Caco-2 (cell line): ENCODE data around the gene ENTR1. TPM values are rescaled to one million over a fixed set of nuclear protein-coding genes. Genes with fewer than 3 reads are reported as not detected.

Experiments
- BruUV-seq: library from RNA; stranded (reverse); fragments of 400-500 nt; replicated peaks from 2 replicates; lab custom pipeline; 2021; lab: Mats Ljungman, UMichigan
- CTCF ChIA-PET: fragments of 300-600 bp; sonication (Branson Sonifier 250); formaldehyde crosslinking; loops from one replicate; lab custom pipeline; 2022; ENCODE audit warnings: antibody characterized with exemption; lab: Charles Lee
- POLR2A ChIA-PET: fragments of 300-600 bp; sonication (Branson Sonifier 250); formaldehyde crosslinking; loops from one replicate; lab custom pipeline; 2022; ENCODE audit warnings: antibody characterized with exemption; lab: Charles Lee
- DNase-seq, 2 experiments: peaks; one replicate each; pipeline versions ENCODE4 v3.0.0 to v3.0.0-alpha.2; 2020 to 2022
- H3K27me3 ChIP-seq: replicated peaks from 2 replicates; pipeline ENCODE4 v1.6.0; 2011; ENCODE audit warnings: low read length; ENCODE audit not compliant: control insufficient read depth, insufficient read depth
- H3K36me3 ChIP-seq: 2 replicates; pipeline ENCODE4 v1.5.1; 2011; ENCODE audit warnings: low read length; ENCODE audit not compliant: control insufficient read depth, insufficient read depth
- H3K4me1 ChIP-seq: fragments of 250-450 bp; sonication (Bioruptor Pico); 2 replicates; pipeline ENCODE4 v1.5.1; 2020; ENCODE audit warnings: mild to moderate bottlenecking
- H3K4me3 ChIP-seq: 2 replicates; pipeline ENCODE4 v1.5.1; 2011; ENCODE audit warnings: low read depth, mild to moderate bottlenecking, control low read depth, low read length
- H3K9me3 ChIP-seq: fragments of 250-450 bp; sonication (Bioruptor Pico); 2 replicates; pipeline ENCODE4 v1.5.1; 2020; ENCODE audit warnings: mild to moderate bottlenecking, moderate library complexity
- H3K27ac Mint-ChIP-seq: one replicate; pipeline ENCODE4 v1.8.0; 2022; ENCODE audit warnings: mixed read lengths; ENCODE audit not compliant: unreplicated experiment
- H3K27me3 Mint-ChIP-seq: one replicate; pipeline ENCODE4 v1.8.0; 2022; ENCODE audit warnings: mixed read lengths; ENCODE audit not compliant: insufficient read depth, unreplicated experiment
- H3K36me3 Mint-ChIP-seq: one replicate; pipeline ENCODE4 v1.8.0; 2022; ENCODE audit warnings: mild to moderate bottlenecking, mixed read lengths; ENCODE audit not compliant: insufficient read depth, unreplicated experiment
- H3K4me1 Mint-ChIP-seq: one replicate; pipeline ENCODE4 v1.8.0; 2022; ENCODE audit warnings: low read depth, mixed read lengths; ENCODE audit not compliant: unreplicated experiment
- H3K4me3 Mint-ChIP-seq: one replicate; pipeline ENCODE4 v1.8.0; 2022; ENCODE audit warnings: mild to moderate bottlenecking, moderate library complexity, mixed read lengths; ENCODE audit not compliant: unreplicated experiment
- H3K9me3 Mint-ChIP-seq: one replicate; pipeline ENCODE4 v1.8.0; 2022; ENCODE audit warnings: mixed read lengths; ENCODE audit not compliant: unreplicated experiment
- intact Hi-C: fragments of 100-400 bp; cut with micrococcal nuclease; formaldehyde crosslinking; loops from one replicate; pipeline ENCODE4 v1.10.0; 2022; ENCODE audit not compliant: unreplicated experiment
- total RNA-seq: library from RNA; stranded (reverse); gene quantifications from 2 replicates; pipeline ENCODE4 v1.2.3, GENCODE V29; 2022
- TF ChIP-seq, protein P1 (sequence below), 2 experiments: fragments of 200-600 bp in 1 of 2; IDR thresholded peaks; 1 replicate in 1 of 2; 2 replicates in 1 of 2; pipeline versions ENCODE4 v1.5.1 to v1.8.0; 2011 to 2022; ENCODE audit warnings: antibody characterized with exemption in 1 of 2, control low read depth in 1 of 2, inconsistent platforms in 1 of 2, low read depth in 1 of 2, low read length in 1 of 2, mild to moderate bottlenecking in 1 of 2, moderate library complexity in 1 of 2; ENCODE audit not compliant: insufficient read depth in 1 of 2, severe bottlenecking in 1 of 2, unreplicated experiment in 1 of 2

The ENTR1 gene
- total RNA-seq, 1 experiment from 2014 or later, result 85.2 TPM

- Mint-ChIP-seq H3K27me3 (no peaks in the 10 kb centered on the region), H3K36me3 (peaks cover 58% of the 10 kb centered on the region), H3K9me3 (no peaks in the 10 kb centered on the region), H3K27ac (peak within 1 kb of the TSS; percentile 32), H3K4me3 (peak within 1 kb of the TSS; percentile 73), H3K4me1 (no peaks in the 10 kb centered on the region)
- Histone ChIP-seq H3K4me1 (peaks cover 7% of the 10 kb centered on the region), H3K4me3 (peak within 1 kb of the TSS; percentile 98), H3K36me3 (no peaks in the 10 kb centered on the region; the same call in 1 of the 2 replicates), H3K27me3 (no peaks in the 10 kb centered on the region), H3K9me3 (no peaks in the 10 kb centered on the region)
- POLR2A ChIA-PET, result interaction anchor here (0.6 to 2.1 kb wide), 8 partner anchors 9 to 456 kb away, joined by 3 to 13 read pairs (median 4); partner anchors contain the start of genes CAMSAP1 and GPSM1
- peak; percentile 96 to 97 for DNase-seq
- TF ChIP-seq, protein P1, sequence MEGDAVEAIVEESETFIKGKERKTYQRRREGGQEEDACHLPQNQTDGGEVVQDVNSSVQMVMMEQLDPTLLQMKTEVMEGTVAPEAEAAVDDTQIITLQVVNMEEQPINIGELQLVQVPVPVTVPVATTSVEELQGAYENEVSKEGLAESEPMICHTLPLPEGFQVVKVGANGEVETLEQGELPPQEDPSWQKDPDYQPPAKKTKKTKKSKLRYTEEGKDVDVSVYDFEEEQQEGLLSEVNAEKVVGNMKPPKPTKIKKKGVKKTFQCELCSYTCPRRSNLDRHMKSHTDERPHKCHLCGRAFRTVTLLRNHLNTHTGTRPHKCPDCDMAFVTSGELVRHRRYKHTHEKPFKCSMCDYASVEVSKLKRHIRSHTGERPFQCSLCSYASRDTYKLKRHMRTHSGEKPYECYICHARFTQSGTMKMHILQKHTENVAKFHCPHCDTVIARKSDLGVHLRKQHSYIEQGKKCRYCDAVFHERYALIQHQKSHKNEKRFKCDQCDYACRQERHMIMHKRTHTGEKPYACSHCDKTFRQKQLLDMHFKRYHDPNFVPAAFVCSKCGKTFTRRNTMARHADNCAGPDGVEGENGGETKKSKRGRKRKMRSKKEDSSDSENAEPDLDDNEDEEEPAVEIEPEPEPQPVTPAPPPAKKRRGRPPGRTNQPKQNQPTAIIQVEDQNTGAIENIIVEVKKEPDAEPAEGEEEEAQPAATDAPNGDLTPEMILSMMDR (IDR thresholded peaks at IDR 0.05; ENCODE audit: insufficient read depth in 1 of 2, low read depth in 1 of 2, low read length in 1 of 2, severe bottlenecking in 1 of 2, unreplicated experiment in 1 of 2), result peak; percentile 87 to 97
- BruUV-seq, result no TSS peak
- intact Hi-C loops, result loop anchor here (1.0 to 5.0 kb wide), 3 partner anchors 17 to 36 kb away; partner anchors contain the start of gene GPSM1
- CTCF ChIA-PET, result interaction anchor here (0.6 to 1.7 kb wide), 15 partner anchors 9 to 707 kb away, joined by 3 to 49 read pairs (median 4); no protein-coding TSS in a partner anchor
These were observed 47.1 kb downstream of the ENTR1 start, which contains the start of gene DNLZ for GRCh38 chr9:136363106-136363948. DNLZ (minus strand) TSS chr9:136363744; CDS start chr9:136363714, 30 bp downstream.

- CTCF ChIA-PET, result interaction anchor here (0.6 to 1.7 kb wide), 11 partner anchors 10 to 708 kb away, joined by 3 to 49 read pairs (median 5); no protein-coding TSS in a partner anchor
- POLR2A ChIA-PET, result interaction anchor here (0.6 to 2.1 kb wide), 8 partner anchors 10 to 455 kb away, joined by 3 to 13 read pairs (median 4); partner anchors contain the start of genes CAMSAP1 and GPSM1
- no peak overlapping the region for H3K27ac Mint-ChIP-seq
- no TSS peak for BruUV-seq
- no peaks in the 10 kb centered on the region for H3K4me1 Mint-ChIP-seq
- H3K36me3 ChIP-seq, result no peaks in the 10 kb centered on the region; the same call in 1 of the 2 replicates
- H3K9me3 ChIP-seq, result no peaks in the 10 kb centered on the region
- H3K4me3 ChIP-seq, result no peak overlapping the region
- H3K36me3 Mint-ChIP-seq, result peaks cover 60% of the 10 kb centered on the region
- H3K27me3 ChIP-seq, result no peaks in the 10 kb centered on the region
- TF ChIP-seq, protein P1 (IDR thresholded peaks at IDR 0.05; ENCODE audit: insufficient read depth in 1 of 2, low read depth in 1 of 2, low read length in 1 of 2, severe bottlenecking in 1 of 2, unreplicated experiment in 1 of 2), result no peak
- H3K4me1 ChIP-seq, result peaks cover 7% of the 10 kb centered on the region
- no peaks in the 10 kb centered on the region for H3K27me3 Mint-ChIP-seq
- no peak for DNase-seq
- intact Hi-C loops, result loop anchor here (5.0 kb wide), 2 partner anchors 35 kb away; partner anchors contain the start of gene GPSM1
- no peaks in the 10 kb centered on the region for H3K9me3 Mint-ChIP-seq
- H3K4me3 Mint-ChIP-seq, result no peak overlapping the region
These were observed 48.0 kb downstream of the ENTR1 start for GRCh38 chr9:136362450-136362784.

DNA sequence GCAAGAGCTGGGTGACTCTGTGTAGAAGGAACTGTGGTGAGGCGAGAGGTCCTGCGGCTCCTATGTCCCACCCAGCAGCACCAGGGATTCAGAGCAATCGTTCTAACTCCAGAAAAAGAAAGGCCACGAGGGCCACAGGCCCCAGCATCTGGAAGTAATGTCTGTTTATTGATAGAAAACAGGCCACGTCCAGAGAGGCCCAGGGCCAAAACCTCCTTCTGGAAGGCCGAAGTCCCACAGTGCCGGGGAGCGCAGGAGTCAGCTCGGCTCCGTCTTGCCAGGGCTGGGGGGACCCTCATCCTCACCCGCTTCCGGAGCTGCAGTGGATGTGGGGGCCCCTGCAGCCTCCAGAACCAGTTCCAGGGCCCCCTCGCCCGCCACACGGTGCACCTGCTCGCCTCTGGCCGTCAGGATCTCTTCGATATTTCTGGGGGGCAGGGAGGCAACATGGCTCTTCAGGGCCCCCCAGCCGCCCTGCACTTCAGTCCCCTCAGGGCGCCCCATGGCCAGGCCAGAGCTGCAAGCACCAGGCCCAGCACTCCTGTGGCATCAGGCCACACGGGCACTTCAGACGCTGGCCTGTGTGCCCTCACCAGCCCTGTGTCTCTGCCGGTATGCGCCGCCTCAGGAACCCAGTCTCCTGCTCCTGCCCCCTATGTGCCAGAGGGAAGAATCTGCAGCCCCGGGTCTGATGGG lies 48.5 kb downstream of the ENTR1 start:
- no peaks in the 10 kb centered on the region for H3K9me3 Mint-ChIP-seq
- no peaks in the 10 kb centered on the region for H3K4me1 Mint-ChIP-seq
- H3K36me3 Mint-ChIP-seq, result peaks cover 60% of the 10 kb centered on the region
- BruUV-seq, result no TSS peak
- no peaks in the 10 kb centered on the region for H3K27me3 Mint-ChIP-seq
- Histone ChIP-seq H3K4me1 (peaks cover 7% of the 10 kb centered on the region), H3K36me3 (no peaks in the 10 kb centered on the region; the same call in 1 of the 2 replicates), H3K27me3 (no peaks in the 10 kb centered on the region), H3K4me3 (no peak overlapping the region), H3K9me3 (no peaks in the 10 kb centered on the region)
- no peak for DNase-seq
- TF ChIP-seq, protein P1 (IDR thresholded peaks at IDR 0.05; ENCODE audit: insufficient read depth in 1 of 2, low read depth in 1 of 2, low read length in 1 of 2, severe bottlenecking in 1 of 2, unreplicated experiment in 1 of 2), result no peak
- no peak overlapping the region for H3K4me3 Mint-ChIP-seq
- intact Hi-C loops, result loop anchor here (5.0 kb wide), 2 partner anchors 35 kb away; partner anchors contain the start of gene GPSM1
- ChIA-PET POLR2A (interaction anchor here (2.1 kb wide), 1 partner anchor 16 kb away, joined by 13 read pairs; no protein-coding TSS in a partner anchor), CTCF (no interaction called here)
- no peak overlapping the region for H3K27ac Mint-ChIP-seq
